Lung microvascular endothelial cell (primary cell): ENCODE measurements around the gene CHL1. TPM values are rescaled to one million over a fixed set of nuclear protein-coding genes. Genes with fewer than 3 reads are reported as not detected.
A peak's percentile ranks its signal among the peaks of the same experiment; 100 is the strongest.

ENCODE experiments used
- DNase-seq, 2 donors: peaks; one replicate each; pipeline versions ENCODE4 v3.0.0 to v3.0.0-alpha.2; 2010; ENCODE audit warnings: low read depth in 2 of 2
- total RNA-seq: library from RNA; depleted of rRNA; stranded (reverse); fragments of >200 nt; gene quantifications from 2 replicates; pipeline ENCODE4 v1.2.1, GENCODE V29; 2014

The CHL1 gene
- total RNA-seq, 1 donor from 2014 or later: not detected

GRCh38 chr3:394775-395174 lies 198.2 kb downstream of the CHL1 start:
- no peak for DNase-seq

- no peak for DNase-seq
Observed at GRCh38 chr3:396293-396692, 199.7 kb downstream of the CHL1 start.

- DNase-seq: no peak
Observed at GRCh38 chr3:399647-400046, 203.1 kb downstream of the CHL1 start.

- no peak for DNase-seq
Observed at GRCh38 chr3:403826-404225, 207.3 kb downstream of the CHL1 start.

GRCh38 chr3:409011-409410 lies 212.4 kb downstream of the CHL1 start:
- DNase-seq: no peak

- DNase-seq: no peak
Observed at GRCh38 chr3:411226-411625, 214.7 kb downstream of the CHL1 start.

GRCh38 chr3:414063-414462 lies 217.5 kb downstream of the CHL1 start:
- DNase-seq: peak in 1 of 2 donors; percentile 1

GRCh38 chr3:418239-418929 lies 221.8 kb downstream of the CHL1 start:
- no peak for DNase-seq

GRCh38 chr3:420584-420983 lies 224.0 kb downstream of the CHL1 start:
- no peak for DNase-seq

GRCh38 chr3:425079-425478 lies 228.5 kb downstream of the CHL1 start:
- DNase-seq: no peak

- DNase-seq: no peak
Observed at GRCh38 chr3:426072-426471, 229.5 kb downstream of the CHL1 start.

GRCh38 chr3:427128-427527 lies 230.6 kb downstream of the CHL1 start:
- DNase-seq: no peak

GRCh38 chr3:430186-430585 lies 233.6 kb downstream of the CHL1 start:
- DNase-seq: no peak

GRCh38 chr3:435161-435560 lies 238.6 kb downstream of the CHL1 start:
- DNase-seq: no peak

GRCh38 chr3:436053-436452 lies 239.5 kb downstream of the CHL1 start:
- DNase-seq: no peak

- no peak for DNase-seq
Observed at GRCh38 chr3:440826-441225, 244.3 kb downstream of the CHL1 start.

- DNase-seq: no peak
Observed at GRCh38 chr3:445960-446359, 249.4 kb downstream of the CHL1 start.

GRCh38 chr3:447671-448070 lies 251.1 kb downstream of the CHL1 start:
- DNase-seq: no peak

- no peak for DNase-seq
Observed at GRCh38 chr3:449711-450110, 253.1 kb downstream of the CHL1 start.

- no peak for DNase-seq
Observed at GRCh38 chr3:452221-452620, 255.7 kb downstream of the CHL1 start.

- no peak for DNase-seq
Observed at GRCh38 chr3:453106-453505, 256.5 kb downstream of the CHL1 start.

GRCh38 chr3:454986-455385 lies 258.4 kb downstream of the CHL1 start:
- no peak for DNase-seq

- no peak for DNase-seq
Observed at GRCh38 chr3:458124-458523, 261.6 kb downstream of the CHL1 start.
